Testis (tissue), 3 donors: ENCODE results near the gene XKR7. TPM values are rescaled to one million over a fixed set of nuclear protein-coding genes. Genes with fewer than 3 reads are reported as not detected.

Experiments used
- DNase-seq: peaks from one replicate; pipeline ENCODE4 v3.0.0-alpha.2; 2019
- H3K27ac ChIP-seq, 2 donors: fragments of 200-600 bp; sonication (generic); one replicate each; pipeline ENCODE4 v1.5.1; 2019
- H3K27me3 ChIP-seq: fragments of 200-600 bp; sonication (generic); one replicate; pipeline ENCODE4 v1.5.1; 2019
- H3K36me3 ChIP-seq: fragments of 200-600 bp; sonication (generic); one replicate; pipeline ENCODE4 v1.5.1; 2017; ENCODE audit warnings: low read depth; ENCODE audit errors: missing control alignments
- H3K4me1 ChIP-seq: fragments of 200-600 bp; sonication (generic); one replicate; pipeline ENCODE4 v1.5.1; 2019
- H3K4me3 ChIP-seq, 2 donors: fragments of 200-600 bp; sonication (generic); one replicate each; pipeline ENCODE4 v1.5.1; 2017 to 2019
- H3K9me3 ChIP-seq: fragments of 200-600 bp; sonication (generic); one replicate; pipeline ENCODE4 v1.5.1; 2017
- POLR2A ChIP-seq: fragments of 450-650 bp; IDR thresholded peaks from one replicate; pipeline ENCODE4 v1.6.1; 2017; ENCODE audit warnings: antibody characterized with exemption, mild to moderate bottlenecking, moderate library complexity
- WGBS, 2 donors: methylation state at CpG; one replicate each; pipeline ENCODE4 v1.1.5; 2018; 5-methylcytosine and 5-hydroxymethylcytosine counted together
- intact Hi-C: fragments of 100-400 bp; cut with DNase I; formaldehyde crosslinking; loops from one replicate; pipeline ENCODE4 v1.15.1; 2023; ENCODE audit warnings: low total_unique reads
- polyA plus RNA-seq: library from polyadenylated mRNA; stranded (reverse); fragments of 350-450 nt; fragmentation: Illumina TruSeq; extraction: RNeasy Lipid Tissue Mini Kit (QIAGEN cat#74804); gene quantifications from one replicate; pipeline ENCODE4 v1.2.3, GENCODE V29; 2014; ENCODE audit warnings: low read depth, low replicate concordance; ENCODE audit not compliant: insufficient read depth
- total RNA-seq, 2 donors: library from RNA; depleted of rRNA; stranded (reverse); fragments of >200 nt; gene quantifications; one replicate each; pipeline ENCODE4 v1.2.3, GENCODE V29; 2016
- TF ChIP-seq, protein P1 (sequence below), 3 experiments: fragments of 450-650 bp in 2 of 3; fragments of 200-600 bp in 1 of 3; sonication (generic) in 1 of 3; IDR thresholded peaks; one replicate each; pipeline ENCODE4 v1.5.1; 2016 to 2019; ENCODE audit warnings: antibody characterized with exemption in 3 of 3, mild to moderate bottlenecking in 2 of 3, moderate library complexity in 1 of 3

The XKR7 gene
- total and polyA plus RNA-seq, 3 donors from 2014 or later = 0.25 to 0.96 (median 0.39) TPM

DNA sequence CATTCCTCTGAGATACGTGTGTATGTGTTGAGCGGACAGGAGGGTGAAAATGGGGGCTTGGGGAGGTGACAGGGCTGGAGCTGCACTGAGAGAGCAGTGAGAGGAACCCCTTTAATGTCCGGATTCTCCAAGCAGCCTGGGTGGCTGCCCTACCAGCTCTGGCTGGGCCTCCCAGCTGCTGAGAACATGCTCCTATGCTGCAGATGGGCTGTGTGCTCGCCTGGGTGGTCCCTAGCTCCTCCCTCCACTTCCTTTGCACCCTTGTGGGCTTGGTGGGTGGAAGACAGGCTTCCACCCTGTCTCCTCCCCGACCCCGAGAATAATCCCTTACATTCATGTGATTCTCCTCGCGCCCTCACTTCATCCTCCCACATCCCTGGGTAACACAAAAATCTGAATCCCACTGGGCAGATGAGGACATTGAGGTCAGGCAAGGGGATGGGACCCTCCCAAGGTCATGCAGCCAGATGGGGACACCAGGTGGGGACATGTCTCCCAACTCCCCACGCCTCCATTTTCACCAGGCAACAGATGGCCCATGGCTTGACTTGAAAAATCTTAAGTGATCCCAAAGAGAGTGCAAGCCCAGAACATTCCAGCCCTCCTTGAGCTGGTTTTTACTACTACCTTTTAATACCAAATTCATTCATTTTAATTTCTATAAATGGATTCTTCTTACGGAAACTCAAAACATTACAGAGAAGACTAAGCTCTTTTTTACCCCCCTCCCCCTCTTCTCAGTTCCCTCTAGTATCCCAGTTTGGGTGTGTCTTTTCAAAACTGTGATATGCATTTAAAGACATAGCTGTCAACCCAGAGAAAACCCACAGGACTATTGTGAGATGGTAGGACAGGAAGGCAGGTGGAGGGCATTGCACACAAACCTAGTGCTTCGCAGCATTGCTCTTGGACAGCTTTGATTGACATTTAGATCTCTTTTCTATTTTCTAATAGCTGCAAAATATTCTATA is 11.1 kb upstream of the XKR7 start:
- H3K4me1 ChIP-seq = no peaks in the 10 kb centered on the region
- H3K9me3 ChIP-seq = no peaks in the 10 kb centered on the region
- no peak for DNase-seq
- no peaks in the 10 kb centered on the region for H3K36me3 ChIP-seq
- WGBS, 2 donors = 48 to 49% methylated on average over 3 to 11 of the region's 11 CpGs
- intact Hi-C loops = loop anchor here (10.0 kb wide), 1 partner anchor 132 kb away; no protein-coding TSS in a partner anchor
- no peak overlapping the region for H3K4me3 ChIP-seq
- H3K27me3 ChIP-seq = no peaks in the 10 kb centered on the region
- TF ChIP-seq, protein P1, sequence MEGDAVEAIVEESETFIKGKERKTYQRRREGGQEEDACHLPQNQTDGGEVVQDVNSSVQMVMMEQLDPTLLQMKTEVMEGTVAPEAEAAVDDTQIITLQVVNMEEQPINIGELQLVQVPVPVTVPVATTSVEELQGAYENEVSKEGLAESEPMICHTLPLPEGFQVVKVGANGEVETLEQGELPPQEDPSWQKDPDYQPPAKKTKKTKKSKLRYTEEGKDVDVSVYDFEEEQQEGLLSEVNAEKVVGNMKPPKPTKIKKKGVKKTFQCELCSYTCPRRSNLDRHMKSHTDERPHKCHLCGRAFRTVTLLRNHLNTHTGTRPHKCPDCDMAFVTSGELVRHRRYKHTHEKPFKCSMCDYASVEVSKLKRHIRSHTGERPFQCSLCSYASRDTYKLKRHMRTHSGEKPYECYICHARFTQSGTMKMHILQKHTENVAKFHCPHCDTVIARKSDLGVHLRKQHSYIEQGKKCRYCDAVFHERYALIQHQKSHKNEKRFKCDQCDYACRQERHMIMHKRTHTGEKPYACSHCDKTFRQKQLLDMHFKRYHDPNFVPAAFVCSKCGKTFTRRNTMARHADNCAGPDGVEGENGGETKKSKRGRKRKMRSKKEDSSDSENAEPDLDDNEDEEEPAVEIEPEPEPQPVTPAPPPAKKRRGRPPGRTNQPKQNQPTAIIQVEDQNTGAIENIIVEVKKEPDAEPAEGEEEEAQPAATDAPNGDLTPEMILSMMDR (IDR thresholded peaks at IDR 0.05) = no peak
- TF ChIP-seq POLR2A = no peak
- no peak overlapping the region for H3K27ac ChIP-seq

DNA sequence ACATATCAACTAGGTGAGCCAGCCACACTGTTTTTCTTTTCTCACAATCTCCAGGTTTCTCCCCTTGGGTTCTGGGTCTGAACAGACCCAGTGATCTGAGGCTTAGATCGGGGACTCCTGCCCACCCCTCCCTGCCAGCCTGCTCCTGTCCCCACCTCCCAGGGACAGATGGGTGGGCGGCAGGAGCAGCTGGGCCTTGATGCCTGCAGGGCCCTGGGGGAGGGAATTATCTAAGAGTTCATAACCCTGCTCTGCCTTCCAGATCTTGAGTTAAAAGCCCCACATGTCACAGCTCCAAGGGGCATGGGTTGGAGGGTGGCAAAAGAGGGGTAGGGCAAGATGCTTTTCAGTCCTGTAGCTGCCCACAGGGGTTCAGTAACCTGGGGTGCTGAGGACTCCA is 5.2 kb upstream of the XKR7 start:
- DNase-seq = no peak
- WGBS, 2 donors = 73 to 83% methylated on average over 2 of the region's 2 CpGs
- Histone ChIP-seq H3K27ac (no peak overlapping the region), H3K4me3 (no peak overlapping the region), H3K27me3 (no peaks in the 10 kb centered on the region), H3K9me3 (no peaks in the 10 kb centered on the region), H3K36me3 (no peaks in the 10 kb centered on the region), H3K4me1 (no peaks in the 10 kb centered on the region)
- TF ChIP-seq, protein P1 (IDR thresholded peaks at IDR 0.05) = no peak
- no peak for TF ChIP-seq POLR2A
- intact Hi-C loops = no loop called here

DNA sequence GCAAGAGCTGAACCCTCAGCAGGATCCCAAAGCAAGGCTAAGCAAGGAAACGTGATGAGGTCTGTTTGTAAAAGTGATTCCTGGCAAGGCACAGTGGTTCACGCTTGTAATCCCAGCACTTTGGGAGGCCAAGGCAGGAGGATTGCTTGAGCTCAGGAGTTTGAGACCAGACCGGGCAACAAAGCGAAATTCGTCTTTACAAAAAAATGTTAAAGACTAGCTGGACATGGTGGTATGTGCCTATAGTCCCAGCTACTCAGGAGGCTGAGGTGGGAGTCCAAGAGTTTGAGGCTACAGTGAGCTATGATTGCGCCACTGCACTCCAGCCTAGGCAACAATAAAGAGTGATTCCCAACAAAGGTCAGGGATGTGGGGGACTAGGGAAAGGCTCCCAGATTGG is 4.1 kb upstream of the XKR7 start:
- 81% methylated on average over 6 of the region's 6 CpGs for whole genome bisulfite sequencing, 2 donors
- intact Hi-C loops = no loop called here
- DNase-seq = no peak
- no peaks in the 10 kb centered on the region for H3K27me3 ChIP-seq
- no peaks in the 10 kb centered on the region for H3K36me3 ChIP-seq
- no peaks in the 10 kb centered on the region for H3K9me3 ChIP-seq
- TF ChIP-seq, protein P1 (IDR thresholded peaks at IDR 0.05) = no peak
- TF ChIP-seq POLR2A = no peak
- H3K4me3 ChIP-seq = no peak overlapping the region
- no peaks in the 10 kb centered on the region for H3K4me1 ChIP-seq
- no peak overlapping the region for H3K27ac ChIP-seq

DNA sequence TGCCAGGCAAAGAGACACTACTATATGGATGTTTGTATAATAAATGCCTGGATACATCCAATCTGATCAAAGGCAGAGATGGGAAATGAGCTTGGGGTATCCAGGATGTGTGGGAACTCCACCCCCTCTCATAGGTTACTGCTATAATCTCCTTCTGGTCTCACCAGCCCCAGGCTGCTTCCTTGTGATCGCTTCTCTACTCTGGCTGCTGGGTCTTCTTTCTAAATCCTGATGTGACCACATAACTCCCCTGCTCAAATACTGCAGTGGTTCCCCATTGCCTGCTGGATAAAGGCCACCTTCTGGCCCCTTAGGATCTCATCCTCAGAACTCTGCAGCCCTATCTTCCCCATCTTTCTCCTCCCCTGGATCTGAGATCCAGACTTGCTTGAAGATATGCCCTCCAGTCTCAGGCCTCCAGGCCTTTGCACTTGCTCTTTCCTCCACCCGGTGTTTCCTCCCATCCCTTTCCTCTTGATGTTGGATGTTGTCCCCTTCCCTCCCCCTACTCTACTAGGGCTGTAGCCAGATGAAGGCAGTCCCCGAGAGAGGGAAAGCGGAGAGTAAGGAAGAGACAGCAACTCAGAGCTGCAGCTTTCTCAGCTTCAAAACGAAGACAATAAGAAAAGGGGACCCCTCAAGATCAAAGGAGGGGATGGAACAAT is 828 bp upstream of the XKR7 start:
- TF ChIP-seq POLR2A = no peak
- TF ChIP-seq, protein P1 (IDR thresholded peaks at IDR 0.05) = no peak
- Histone ChIP-seq H3K4me1 (no peaks in the 10 kb centered on the region), H3K27me3 (no peaks in the 10 kb centered on the region), H3K27ac (no peak overlapping the region), H3K36me3 (no peaks in the 10 kb centered on the region), H3K4me3 (no peak overlapping the region), H3K9me3 (no peaks in the 10 kb centered on the region)
- intact Hi-C loops = no loop called here
- 11 to 14% methylated on average over 5 of the region's 5 CpGs for WGBS, 2 donors
- DNase-seq = no peak
